DMS53 (cell line): Measurements from ENCODE around the gene RMI2.

ENCODE experiments used
- DNase-seq: peaks from one replicate; lab custom pipeline; 2025; lab: John Stamatoyannopoulos, UW

RMI2 gene

GRCh38 chr16:11384184-11384955 is 39.1 kb downstream of the RMI2 start:
- peak; percentile 70 for DNase-seq

DNA sequence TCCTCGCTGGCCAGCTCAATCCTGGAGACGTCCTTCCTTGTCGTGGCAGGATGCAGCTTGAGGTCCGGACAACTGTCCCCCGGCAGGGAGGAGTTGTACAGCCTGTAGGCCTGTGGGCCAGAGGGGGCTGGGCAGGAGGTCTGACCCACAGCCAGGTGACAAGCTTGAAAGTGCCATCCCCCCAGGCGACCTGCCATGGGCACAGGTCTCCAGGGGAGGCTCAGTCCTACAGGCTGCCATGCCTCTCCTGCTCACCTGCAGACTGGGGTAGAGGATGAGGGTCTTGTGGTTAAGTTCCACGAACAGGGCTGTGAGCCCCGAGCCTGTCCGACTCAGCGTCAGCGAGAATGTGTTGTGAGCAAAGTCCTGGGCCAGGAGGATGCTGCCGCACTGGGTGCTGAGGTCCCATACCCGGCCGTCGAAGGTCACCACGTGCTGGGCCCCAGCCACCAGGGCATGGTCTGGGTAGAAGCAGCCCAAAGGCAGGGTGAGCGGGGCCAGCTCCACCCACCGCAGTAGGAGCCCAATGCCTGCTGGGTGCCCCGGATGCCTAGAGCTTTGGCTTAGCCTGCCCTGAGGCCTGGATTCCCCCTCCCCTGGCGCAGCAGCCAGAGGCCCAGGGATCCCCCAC is 39.8 kb downstream of the RMI2 start:
- no peak for DNase-seq

GRCh38 chr16:11386054-11386680 is 40.9 kb downstream of the RMI2 start:
- DNase-seq, result no peak

GRCh38 chr16:11386791-11387546 is 41.7 kb downstream of the RMI2 start:
- DNase-seq, result no peak

GRCh38 chr16:11389083-11389482 is 43.8 kb downstream of the RMI2 start:
- no peak for DNase-seq

DNA sequence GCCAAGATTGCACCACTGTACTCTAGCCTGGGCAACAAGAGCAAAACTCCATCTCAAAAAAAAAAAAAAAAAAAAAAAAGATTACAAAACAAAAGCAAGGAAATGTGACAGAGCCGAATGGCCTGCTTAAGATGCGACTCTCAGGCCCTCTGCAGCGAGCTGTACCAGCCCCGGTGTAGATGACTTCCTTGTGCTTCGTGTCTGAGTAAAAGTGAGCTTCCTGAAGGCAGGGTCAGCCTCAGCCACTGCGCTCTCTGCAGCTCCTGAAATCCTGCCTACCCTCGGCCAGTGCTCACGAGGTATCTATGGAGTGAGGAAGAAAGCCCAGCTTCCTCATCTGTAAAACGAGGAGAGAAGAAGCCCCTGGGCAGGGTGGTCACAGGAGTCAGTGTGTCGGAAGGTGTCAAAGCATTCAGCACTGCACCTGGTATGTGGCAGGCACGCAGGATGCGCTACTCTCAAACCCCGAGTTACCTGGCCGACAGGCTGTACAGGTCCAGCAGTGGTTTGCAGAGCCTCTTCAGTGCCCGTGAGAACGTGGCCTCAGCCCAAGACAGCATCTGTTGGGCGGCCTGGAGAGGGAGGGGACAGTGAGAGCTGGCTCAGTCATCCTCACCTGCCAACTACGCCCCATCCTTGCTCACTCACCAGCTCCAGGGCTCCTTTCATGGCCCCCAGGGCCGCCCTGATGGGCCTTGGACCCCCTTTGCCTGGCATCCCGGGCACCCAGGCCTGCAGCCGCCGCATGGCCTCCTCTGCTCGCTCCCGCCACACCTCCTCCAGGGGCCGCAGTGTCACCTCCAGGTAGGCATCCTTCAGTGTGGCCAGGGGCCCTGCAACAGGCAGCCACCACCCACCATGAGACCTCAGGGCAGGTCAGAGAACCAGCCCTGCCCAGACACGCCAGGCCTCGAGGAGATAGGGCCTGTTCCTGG is 44.6 kb downstream of the RMI2 start:
- DNase-seq, result no peak

DNA sequence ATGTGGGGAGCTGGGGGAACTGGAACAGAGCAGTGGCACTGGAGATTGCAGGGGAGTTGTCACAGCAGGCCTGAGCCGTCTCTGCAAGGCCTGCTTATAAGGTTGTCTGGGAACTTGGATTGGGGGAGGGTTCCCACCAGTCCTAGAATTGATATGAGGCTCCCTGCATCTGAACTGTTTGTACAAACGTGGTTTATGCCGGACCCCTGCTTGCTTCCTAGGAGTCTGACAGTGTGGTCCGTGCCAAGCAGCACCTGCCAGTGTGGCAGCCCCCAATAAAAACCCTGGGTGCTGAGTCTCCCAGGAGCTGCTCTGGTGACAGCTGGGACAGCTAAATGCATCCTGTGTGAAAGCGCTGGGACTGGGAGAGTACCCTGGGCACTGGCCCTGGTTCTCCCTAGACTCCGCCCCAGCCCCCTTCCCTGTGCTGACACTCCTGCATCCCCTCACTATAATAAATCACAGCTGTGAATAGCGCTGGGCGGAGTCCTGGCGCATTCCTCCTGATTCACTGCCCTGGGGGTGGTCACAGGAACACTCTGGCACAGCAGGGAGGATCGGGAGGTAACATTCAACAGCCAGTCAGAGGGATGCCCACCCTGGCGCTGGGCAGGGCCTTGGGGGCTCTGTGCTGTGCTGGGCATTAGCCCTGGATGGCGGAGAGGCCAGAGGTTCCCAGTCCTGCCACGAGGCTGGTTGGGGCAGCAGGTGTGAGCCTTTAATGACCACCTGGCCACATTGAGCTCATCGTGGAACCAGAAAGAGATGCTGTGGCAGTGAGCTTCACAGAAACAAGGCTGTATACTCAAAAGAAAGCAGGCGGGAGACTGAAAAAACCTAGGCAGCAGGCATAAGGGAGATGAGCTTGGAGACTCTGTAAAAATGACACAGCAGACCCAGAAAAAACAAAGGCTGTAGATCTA is 45.6 kb downstream of the RMI2 start:
- DNase-seq, result peak; percentile 66

- DNase-seq, result peak; percentile 93
Observed at GRCh38 chr16:11391576-11391975, 46.3 kb downstream of the RMI2 start.

DNA sequence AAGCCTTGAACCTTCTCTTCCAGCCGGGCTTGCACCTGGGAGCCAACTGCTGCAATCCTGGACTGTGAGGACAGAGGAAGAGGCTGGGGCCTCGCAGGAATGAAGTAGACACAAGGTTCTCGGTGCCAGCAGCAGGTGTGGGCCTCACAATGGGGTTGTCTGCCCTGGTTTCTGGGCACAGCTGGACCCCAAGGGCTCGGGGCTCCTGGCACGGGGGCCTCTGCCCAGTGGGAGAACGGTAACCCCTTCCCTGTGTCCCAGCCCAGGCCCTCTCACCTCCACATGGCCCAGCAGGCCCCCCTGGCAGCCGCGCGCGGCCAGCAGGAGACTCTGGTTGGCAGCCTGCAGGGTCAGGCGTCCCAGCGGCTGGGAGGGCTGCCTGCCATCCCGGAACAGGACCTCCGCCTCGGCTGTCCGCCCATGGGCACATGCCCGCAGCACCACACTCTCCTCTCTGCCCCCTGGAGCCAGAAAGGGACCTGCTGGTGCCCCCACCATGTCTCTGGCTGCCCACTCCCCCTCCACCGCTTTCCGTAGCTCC is 46.9 kb downstream of the RMI2 start:
- DNase-seq, result peak; percentile 52

DNA sequence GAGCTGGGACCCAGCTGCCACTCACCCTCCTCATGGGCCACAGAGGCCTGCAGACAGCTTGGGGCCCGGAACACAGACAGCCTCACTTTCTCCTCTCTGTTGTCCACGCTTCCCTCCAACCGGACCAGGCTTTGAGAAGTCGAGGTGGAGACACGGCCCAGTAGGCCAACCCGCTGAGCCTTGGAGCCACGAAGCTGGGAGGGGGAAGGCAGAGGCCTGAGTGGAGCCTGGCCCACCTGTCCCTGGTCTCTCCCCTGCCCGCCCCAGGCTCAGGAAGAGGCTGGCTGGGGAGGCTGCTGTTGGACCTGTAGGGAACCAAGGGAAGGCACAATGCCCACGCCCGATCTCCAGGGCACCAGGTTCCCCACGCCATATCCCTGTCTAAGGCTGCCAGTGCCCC is 48.1 kb downstream of the RMI2 start:
- DNase-seq, result no peak

DNA sequence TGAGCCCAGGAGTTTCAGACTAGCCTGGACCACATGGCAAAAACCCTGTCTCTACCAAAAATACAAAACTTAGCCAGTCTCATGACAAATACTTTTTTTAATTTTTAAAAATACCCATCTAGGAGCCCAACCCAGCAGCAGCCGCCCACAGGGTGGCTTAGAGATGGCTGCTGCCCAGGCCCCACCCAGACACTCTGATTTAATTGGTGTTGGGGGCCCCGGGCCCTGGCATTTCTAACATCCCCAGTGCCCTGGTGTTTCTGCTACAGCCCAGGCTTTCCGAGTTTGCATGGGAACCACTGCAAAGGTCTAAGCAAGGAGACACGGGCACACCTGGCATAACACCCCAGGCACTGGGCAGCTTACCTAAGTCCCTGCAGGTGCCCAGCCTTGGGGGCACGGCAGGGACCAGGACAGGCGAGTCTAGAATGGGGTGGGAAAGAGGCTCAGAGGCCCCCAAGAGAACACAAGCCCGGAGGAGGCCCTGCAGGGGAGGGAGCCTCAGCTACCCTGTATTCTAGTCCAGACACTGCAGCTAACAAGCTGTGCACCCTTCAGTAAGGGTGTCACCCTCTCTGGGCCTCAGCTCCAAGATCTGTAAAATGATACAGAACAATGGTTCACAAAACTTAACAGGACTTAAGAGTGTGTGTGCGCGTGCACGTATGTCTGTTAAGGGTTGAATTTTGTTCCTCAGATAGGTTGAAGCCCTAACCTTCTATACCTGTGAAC is 48.8 kb downstream of the RMI2 start:
- DNase-seq, result no peak

DNA sequence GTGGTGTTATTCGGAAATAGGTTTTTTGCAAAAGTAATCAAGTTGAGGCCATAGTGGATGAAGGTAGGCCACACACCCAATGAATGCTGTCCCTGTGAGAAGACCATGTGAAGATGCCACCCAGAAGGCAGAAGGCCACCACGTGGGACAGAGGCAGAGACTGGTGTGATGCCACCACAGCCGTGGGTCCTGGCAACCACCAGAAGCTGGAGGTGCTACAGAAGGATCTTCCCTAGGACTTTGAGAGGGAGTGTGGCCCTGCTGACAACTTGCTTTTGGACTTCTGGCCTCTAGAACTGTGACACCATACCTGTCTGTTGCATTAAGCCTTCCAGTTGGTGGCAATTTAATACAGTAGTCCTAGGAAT is 49.3 kb downstream of the RMI2 start:
- no peak for DNase-seq

DNA sequence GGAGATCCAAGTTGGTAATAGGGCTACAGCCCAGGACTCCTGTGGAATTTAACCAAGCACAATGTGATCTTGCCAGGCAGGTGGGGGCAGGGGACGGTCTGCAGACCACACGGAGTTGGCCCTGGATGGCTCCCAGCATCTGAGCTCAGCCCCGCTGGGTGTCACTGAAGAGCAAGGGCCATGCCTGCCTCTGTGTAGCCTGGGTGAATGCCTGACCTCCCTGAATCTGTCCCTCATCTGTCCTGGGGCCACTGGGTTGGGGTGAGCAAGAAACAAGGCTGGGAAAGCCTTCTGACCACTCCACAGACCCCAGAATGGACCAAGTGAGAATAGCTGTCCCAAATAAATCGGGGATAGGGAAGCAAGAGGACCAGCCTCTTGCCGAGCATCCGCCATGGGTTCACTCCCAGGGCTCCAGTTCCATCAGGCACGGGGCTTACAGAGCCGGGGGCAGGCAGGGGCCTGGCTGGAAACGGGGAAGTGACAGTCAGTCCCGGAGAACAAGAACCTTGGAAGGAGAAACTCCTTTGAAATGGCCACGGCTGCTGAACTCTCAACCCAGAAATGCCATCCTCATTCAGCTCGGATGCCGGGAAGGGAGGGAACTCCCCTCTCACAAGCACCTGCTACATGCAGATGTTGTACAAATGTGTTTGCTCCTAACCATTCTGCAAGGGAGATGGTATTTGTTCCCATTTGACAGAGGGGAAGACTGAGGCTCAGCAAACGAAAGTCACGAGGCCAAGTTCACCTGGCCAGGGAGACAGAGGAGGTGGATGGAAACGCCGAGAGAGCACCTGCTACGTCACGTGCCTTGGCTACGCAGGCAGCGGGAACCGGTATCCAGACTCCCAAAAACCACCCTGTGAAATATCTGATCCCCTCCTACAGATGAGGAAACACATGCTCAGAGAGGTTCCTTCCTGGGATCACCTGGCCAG is 50.0 kb downstream of the RMI2 start:
- DNase-seq, result no peak

- DNase-seq, result peak; percentile 16
Observed at GRCh38 chr16:11395949-11396240, 50.6 kb downstream of the RMI2 start.

DNA sequence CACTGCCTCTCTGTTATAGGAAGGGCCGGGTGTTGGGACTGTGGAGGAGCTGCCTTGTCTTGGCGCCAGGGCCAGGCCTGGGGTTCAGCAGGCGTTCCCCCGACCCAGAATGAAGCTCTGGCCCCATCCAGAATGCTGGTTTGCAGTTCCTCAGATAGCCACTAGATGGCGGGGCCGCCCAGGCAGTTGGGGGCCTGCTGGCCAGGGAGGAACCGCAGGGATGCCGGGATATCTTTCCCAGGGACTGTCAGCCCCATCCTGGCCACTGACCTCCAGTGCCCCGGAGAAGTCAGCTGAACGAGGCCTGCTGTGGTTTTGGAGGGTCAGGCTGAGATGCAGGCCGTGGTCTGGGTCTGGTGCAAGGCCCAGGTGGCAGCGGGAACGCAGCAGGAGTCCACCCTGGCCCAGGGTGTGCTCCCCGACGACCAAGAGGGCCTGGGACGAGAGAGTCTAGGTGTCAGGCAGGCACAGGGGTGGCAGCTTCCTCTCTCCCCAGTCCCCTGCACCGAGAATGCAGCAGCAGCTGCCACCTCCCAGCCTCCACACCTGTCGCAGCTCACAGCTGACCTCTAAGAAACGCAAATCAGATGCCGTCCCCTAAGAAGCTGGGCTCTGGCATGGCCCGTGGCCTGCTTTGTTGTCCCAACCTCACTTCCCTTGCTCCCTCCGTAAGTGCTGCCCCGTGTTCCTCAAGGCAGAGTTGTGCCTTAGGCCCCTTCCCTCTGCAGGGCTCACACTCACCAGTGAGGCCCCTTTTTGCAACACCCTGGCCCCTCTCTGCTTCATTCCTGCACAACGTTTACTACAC is 51.2 kb downstream of the RMI2 start:
- DNase-seq, result peak; percentile 74

DNA sequence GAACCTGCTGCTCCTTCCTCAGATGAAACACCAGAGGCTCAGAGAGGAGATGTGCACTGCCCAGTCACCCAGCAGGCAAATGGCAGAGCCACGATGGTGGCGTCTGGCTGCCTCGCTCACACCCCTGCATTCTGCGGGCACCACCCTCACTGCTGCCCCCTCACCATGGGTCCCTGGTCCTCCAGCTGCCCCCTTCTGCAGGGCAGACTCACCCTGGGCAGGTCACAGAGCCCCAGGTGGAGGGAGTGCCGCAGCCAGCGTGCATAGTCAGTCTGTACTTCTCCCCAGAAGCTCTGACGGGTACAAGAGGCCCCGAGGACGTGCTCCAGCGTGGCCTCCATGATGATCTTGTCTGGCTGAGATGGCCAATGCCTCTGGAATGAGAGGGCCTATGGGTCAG is 52.9 kb downstream of the RMI2 start:
- no peak for DNase-seq

DNA sequence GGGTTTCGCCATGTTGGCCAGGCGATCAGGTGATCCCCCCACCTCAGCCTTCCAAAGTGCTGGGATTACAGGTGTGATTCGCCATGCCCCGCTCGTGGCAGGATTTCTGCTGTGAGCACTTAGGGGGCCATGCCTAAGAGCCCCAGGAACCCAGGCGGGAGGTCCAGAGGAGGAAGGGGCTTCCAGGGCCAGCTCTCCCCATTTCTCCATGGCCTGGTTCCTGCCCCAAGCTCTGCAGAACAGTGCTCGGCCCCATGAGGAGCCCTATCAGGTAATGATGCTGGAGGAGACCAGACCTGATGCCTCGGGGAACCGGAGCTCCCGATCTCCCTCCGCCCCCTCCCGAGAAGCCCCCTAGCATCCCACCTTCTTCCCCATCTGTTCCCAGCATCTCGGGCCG is 53.6 kb downstream of the RMI2 start:
- no peak for DNase-seq
